Motor neuron (in vitro differentiated cells): ENCODE data around the gene TXNRD2. TPM values are rescaled to one million over a fixed set of nuclear protein-coding genes. Genes with fewer than 3 reads are reported as not detected.

Experiments
- ATAC-seq, 8 experiments: fragments of 200-7000 bp; cut with Tn5 transposase; replicated peaks in 6 of 8; 2 replicates each; pipeline ENCODE4 v1.8.0; 2021; ENCODE audit warnings: mild to moderate bottlenecking in 8 of 8, moderate library complexity in 8 of 8
- H3K27ac ChIP-seq, 2 donors: fragments of 250-450 bp; sonication (Bioruptor Pico); 2 replicates each; pipeline ENCODE4 v1.9.0; 2021; ENCODE audit warnings: antibody characterized with exemption in 2 of 2, mild to moderate bottlenecking in 2 of 2, moderate library complexity in 1 of 2
- H3K4me1 ChIP-seq, 2 donors: fragments of 250-450 bp; sonication (Bioruptor Pico); replicated peaks in 1 of 2; 2 replicates each; pipeline ENCODE4 v1.6.1; 2021; ENCODE audit warnings: antibody characterized with exemption in 2 of 2, mild to moderate bottlenecking in 2 of 2, moderate library complexity in 1 of 2
- H3K4me3 ChIP-seq, 5 donors: fragments of 250-450 bp; sonication (Bioruptor Pico); 2 replicates each; pipeline ENCODE4 v1.9.0; 2021; ENCODE audit warnings: antibody characterized with exemption in 5 of 5, mild to moderate bottlenecking in 5 of 5, moderate library complexity in 4 of 5
- WGBS, 10 experiments: fragments of 450-650 bp; shearing (Covaris generic); methylation state at CpG; one replicate each; pipeline ENCODE4 v1.0.0; 2022; 5-methylcytosine and 5-hydroxymethylcytosine counted together
- in situ Hi-C, 9 experiments: fragments of 400-800 bp; cut with MboI; loops; one replicate each; pipeline ENCODE4 v1.15.0; 2021; ENCODE audit warnings: low sequenced_read_pairs in 9 of 9, low pct_unique_long_range_greater_than_20kb in 2 of 9; ENCODE audit not compliant: unreplicated experiment in 9 of 9
- total RNA-seq, 8 experiments: library from RNA; unstranded; fragments of 300-600 nt; gene quantifications; 2 replicates each; pipeline versions ENCODE4 v1.2.3 to v1.2.4, GENCODE V29; 2022

Gene TXNRD2
- total RNA-seq, 8 experiments from 2014 or later, result 2.4 to 33.9 (median 9.9) TPM

GRCh38 chr22:19897726-19898125 is 43.9 kb downstream of the TXNRD2 start:
- in situ Hi-C loops, result no loop called here
- 65 to 90% (median 82%) methylated on average over 2 to 4 of the region's 16 CpGs; no CpG with 5 or more reads in 6 of the 10 experiments for WGBS, 10 experiments
- Histone ChIP-seq H3K4me3 (no peak overlapping the region), H3K27ac (no peak overlapping the region), H3K4me1 (peaks cover 15 to 21% of the 10 kb centered on the region in 2 donors)
- no peak for ATAC-seq

GRCh38 chr22:19896665-19897355 is 44.8 kb downstream of the TXNRD2 start:
- Histone ChIP-seq H3K27ac (no peak overlapping the region), H3K4me1 (peaks cover 15 to 21% of the 10 kb centered on the region in 2 donors), H3K4me3 (no peak overlapping the region)
- in situ Hi-C loops, result no loop called here
- WGBS, 10 experiments, result 67 to 89% (median 81%) methylated on average over 2 to 6 of the region's 15 CpGs; no CpG with 5 or more reads in 7 of the 10 experiments
- ATAC-seq, result peak in 6 of 8 experiments; percentile 9 to 68 (median 34)

- Histone ChIP-seq H3K27ac (no peak overlapping the region), H3K4me3 (no peak overlapping the region), H3K4me1 (peaks cover 23 to 29% of the 10 kb centered on the region in 2 donors)
- WGBS, 10 experiments, result 80 to 100% (median 84%) methylated on average over 1 to 9 of the region's 23 CpGs; no CpG with 5 or more reads in 3 of the 10 experiments
- in situ Hi-C loops, result no loop called here
- ATAC-seq, result no peak
These were observed 46.3 kb downstream of the TXNRD2 start for GRCh38 chr22:19895160-19895849.

GRCh38 chr22:19893363-19893762 is 48.3 kb downstream of the TXNRD2 start:
- no peak overlapping the region for H3K4me3 ChIP-seq
- 83 to 100% (median 100%) methylated on average over 1 to 3 of the region's 15 CpGs; no CpG with 5 or more reads in 7 of the 10 experiments for WGBS, 10 experiments
- peaks cover 23 to 29% of the 10 kb centered on the region in 2 donors for H3K4me1 ChIP-seq
- in situ Hi-C loops, result no loop called here
- no peak for ATAC-seq
- H3K27ac ChIP-seq, result no peak overlapping the region

- Histone ChIP-seq H3K4me1 (peaks cover 23 to 29% of the 10 kb centered on the region in 2 donors), H3K27ac (no peak overlapping the region), H3K4me3 (no peak overlapping the region)
- in situ Hi-C loops, result no loop called here
- 0 to 100% (median 64%) methylated on average over 1 to 10 of the region's 13 CpGs; no CpG with 5 or more reads in 4 of the 10 experiments for WGBS, 10 experiments
- ATAC-seq, result peak in 4 of 8 experiments; percentile 25 to 49 (median 34)
These were observed 48.7 kb downstream of the TXNRD2 start for GRCh38 chr22:19892925-19893324.

- 0 to 100% (median 34%) methylated on average over 1 to 6 of the region's 24 CpGs; no CpG with 5 or more reads in 2 of the 10 experiments for WGBS, 10 experiments
- peak in 6 of 8 experiments; percentile 26 to 87 (median 80) for ATAC-seq
- in situ Hi-C loops, result no loop called here
- Histone ChIP-seq H3K27ac (peak overlapping the region in 1 of 2 donors; percentile 11), H3K4me3 (no peak overlapping the region), H3K4me1 (peaks cover 23 to 29% of the 10 kb centered on the region in 2 donors)
These were observed 49.2 kb downstream of the TXNRD2 start for GRCh38 chr22:19892257-19892879.

GRCh38 chr22:19891317-19892256 is 50.0 kb downstream of the TXNRD2 start:
- H3K27ac ChIP-seq, result peak overlapping the region in 1 of 2 donors; percentile 17
- in situ Hi-C loops, result no loop called here
- 0 to 100% (median 29%) methylated on average over 2 to 15 of the region's 32 CpGs; no CpG with 5 or more reads in 1 of the 10 experiments for WGBS, 10 experiments

GRCh38 chr22:19890502-19891316 is 50.9 kb downstream of the TXNRD2 start:
- Histone ChIP-seq H3K27ac (no peak overlapping the region), H3K4me1 (peaks cover 23 to 29% of the 10 kb centered on the region in 2 donors), H3K4me3 (no peak overlapping the region)
- ATAC-seq, result peak in 1 of 8 experiments; percentile 62
- 67 to 100% (median 95%) methylated on average over 1 to 5 of the region's 20 CpGs; no CpG with 5 or more reads in 4 of the 10 experiments for WGBS, 10 experiments
- in situ Hi-C loops, result no loop called here

More at GRCh38 chr22:19891317-19892256, 50.0 kb downstream of the TXNRD2 start:
- no peak overlapping the region for H3K4me3 ChIP-seq
- peak in 7 of 8 experiments; percentile 20 to 64 (median 46) for ATAC-seq
- H3K4me1 ChIP-seq, result peaks cover 23 to 29% of the 10 kb centered on the region in 2 donors

GRCh38 chr22:19889951-19890350 is 51.7 kb downstream of the TXNRD2 start:
- Histone ChIP-seq H3K4me3 (no peak overlapping the region), H3K4me1 (peaks cover 23 to 29% of the 10 kb centered on the region in 2 donors), H3K27ac (no peak overlapping the region)
- in situ Hi-C loops, result no loop called here
- no peak for ATAC-seq
- 83 to 100% (median 98%) methylated on average over 1 to 3 of the region's 9 CpGs; no CpG with 5 or more reads in 4 of the 10 experiments for WGBS, 10 experiments

- Histone ChIP-seq H3K4me1 (peaks cover 22 to 23% of the 10 kb centered on the region in 2 donors), H3K4me3 (no peak overlapping the region), H3K27ac (no peak overlapping the region)
- WGBS, 10 experiments, result 60 to 100% (median 90%) methylated on average over 1 to 5 of the region's 17 CpGs; no CpG with 5 or more reads in 5 of the 10 experiments
- in situ Hi-C loops, result no loop called here
- ATAC-seq, result no peak
These were observed 53.4 kb downstream of the TXNRD2 start for GRCh38 chr22:19888131-19888746.
